Measurements from ENCODE around the gene STAG3. TPM values are rescaled to one million over a fixed set of nuclear protein-coding genes. Genes with fewer than 3 reads are reported as not detected.
"Not testable (repeated sequence)": the region's sequence is repeated elsewhere in the genome, so short reads cannot be mapped to it uniquely, and the experiment has no call there.

STAG3 gene
- total RNA-seq, 1 experiment from 2014 or later = 3.1 TPM

DNA sequence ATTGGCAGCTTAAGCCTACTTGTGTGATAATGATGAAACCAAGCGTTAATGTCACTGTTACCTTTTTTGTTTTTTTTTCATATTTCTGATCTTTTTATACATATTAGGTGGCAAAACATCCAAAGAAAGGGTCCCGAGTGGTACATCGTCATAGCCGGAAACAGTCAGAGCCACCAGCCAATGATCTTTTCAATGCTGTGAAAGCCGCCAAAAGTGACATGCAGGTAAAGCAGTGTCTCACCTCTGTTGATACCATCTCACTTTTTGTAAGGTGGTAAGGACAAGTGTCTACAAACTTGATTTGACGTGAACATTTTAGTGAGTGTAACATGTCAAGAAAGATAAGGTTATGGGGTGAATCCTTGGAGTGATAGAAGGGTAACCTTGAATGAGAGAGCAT, 4.9 kb downstream of the STAG3 start:
- not testable (repeated sequence) for H4K5ac ChIP-seq (ENCODE audit: insufficient read length, low read depth, low read length); H3K56ac ChIP-seq (ENCODE audit: insufficient read length, low read depth, low read length); H3K23me2 ChIP-seq (ENCODE audit: insufficient read length, low read depth, low read length, poor library complexity, severe bottlenecking); H4K91ac ChIP-seq (ENCODE audit: insufficient read length, low read depth, low read length); H3K18ac ChIP-seq (ENCODE audit: insufficient read length, low read depth, low read length); H3K14ac ChIP-seq (ENCODE audit: insufficient read depth, low read length); H2AFZ ChIP-seq (ENCODE audit: low read length); H2AK5ac ChIP-seq (ENCODE audit: insufficient read length, low read length); H2BK12ac ChIP-seq (ENCODE audit: insufficient read length, low read depth, low read length); H3K27me3 ChIP-seq (ENCODE audit: insufficient read depth, low read length); H3K27ac Mint-ChIP-seq; H3K36me3 Mint-ChIP-seq (ENCODE audit: insufficient read depth in 1 of 3, low read depth in 3 of 3); H3K4me2 ChIP-seq (ENCODE audit: insufficient read depth, insufficient read length, low read length); H2BK15ac ChIP-seq (ENCODE audit: low read depth, low read length); H3K4me3 Mint-ChIP-seq; H3K9me3 ChIP-seq (ENCODE audit: control insufficient read depth, low read depth, low read length); H4K20me1 ChIP-seq (ENCODE audit: control insufficient read depth, insufficient read depth, insufficient read length); H4K8ac ChIP-seq (replicated peaks; ENCODE audit: insufficient read length, low read depth, low read length); H3K27ac ChIP-seq (ENCODE audit: insufficient read length, low read depth, low read length); H2BK120ac ChIP-seq (ENCODE audit: low read depth, low read length, poor library complexity, severe bottlenecking); H3K23ac ChIP-seq (ENCODE audit: insufficient read length, low read depth, low read length); DNase-seq; H3K9me3 Mint-ChIP-seq; H3K79me1 ChIP-seq (ENCODE audit: insufficient read depth, low read depth, low read length, poor library complexity, severe bottlenecking); H3K4me1 ChIP-seq (ENCODE audit: insufficient read depth, low read length); H3K79me2 ChIP-seq (ENCODE audit: insufficient read depth, low read length); H2BK5ac ChIP-seq (ENCODE audit: insufficient read length, low read length); H3K4ac ChIP-seq (ENCODE audit: low read depth, low read length); H3T11ph ChIP-seq (ENCODE audit: low read length); H3K9ac ChIP-seq (ENCODE audit: extremely low read depth, insufficient read length, low read length)
- peak overlapping the region; percentile 26 for H2BK20ac ChIP-seq (ENCODE audit: low read depth, low read length, poor library complexity, severe bottlenecking)
- Mint-ChIP-seq H3K27me3 (ENCODE audit: low read depth) (peaks cover 33% of the 10 kb centered on the region), H3K4me1 (peaks cover 17% of the 10 kb centered on the region in 2 experiments)
- WGBS (ENCODE audit: extremely low coverage, insufficient read length, low lambda C conversion rate) = no CpG with 5 or more reads among the region's 6 CpGs

DNA sequence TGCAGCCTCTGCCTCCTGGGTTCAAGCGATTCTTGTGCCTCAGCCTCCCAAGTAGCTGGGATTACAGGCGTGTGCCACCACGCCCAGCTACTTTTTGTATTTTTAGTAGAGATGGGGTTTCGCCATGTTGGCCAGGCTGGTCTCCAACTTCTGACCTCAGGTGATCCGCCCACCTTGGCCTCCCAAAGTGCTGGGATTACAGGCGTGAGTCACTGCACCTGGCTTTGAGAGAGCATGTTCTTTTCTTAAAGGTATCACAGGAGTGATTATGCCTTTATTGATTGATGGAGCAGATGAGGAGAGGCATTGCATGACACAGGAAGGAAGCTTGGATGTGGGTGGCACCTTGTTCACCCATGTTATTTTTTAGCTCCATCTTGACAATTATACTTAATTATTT, 5.4 kb downstream of the STAG3 start:
- not testable (repeated sequence) for H3K4ac ChIP-seq (ENCODE audit: low read depth, low read length); H2AFZ ChIP-seq (ENCODE audit: low read length); H3K18ac ChIP-seq (ENCODE audit: insufficient read length, low read depth, low read length); H3K27me3 ChIP-seq (ENCODE audit: insufficient read depth, low read length); H2BK15ac ChIP-seq (ENCODE audit: low read depth, low read length); H3K4me1 ChIP-seq (ENCODE audit: insufficient read depth, low read length); H2AK5ac ChIP-seq (ENCODE audit: insufficient read length, low read length); H4K20me1 ChIP-seq (ENCODE audit: control insufficient read depth, insufficient read depth, insufficient read length); H3K23me2 ChIP-seq (ENCODE audit: insufficient read length, low read depth, low read length, poor library complexity, severe bottlenecking); DNase-seq; H2BK5ac ChIP-seq (ENCODE audit: insufficient read length, low read length); H2BK20ac ChIP-seq (ENCODE audit: low read depth, low read length, poor library complexity, severe bottlenecking); H3K9me3 ChIP-seq (ENCODE audit: control insufficient read depth, low read depth, low read length); H3K27ac Mint-ChIP-seq; H3K14ac ChIP-seq (ENCODE audit: insufficient read depth, low read length); H3K36me3 Mint-ChIP-seq (ENCODE audit: insufficient read depth in 1 of 3, low read depth in 3 of 3); H2BK12ac ChIP-seq (ENCODE audit: insufficient read length, low read depth, low read length); H3K79me2 ChIP-seq (ENCODE audit: insufficient read depth, low read length); H3K23ac ChIP-seq (ENCODE audit: insufficient read length, low read depth, low read length); H3K79me1 ChIP-seq (ENCODE audit: insufficient read depth, low read depth, low read length, poor library complexity, severe bottlenecking); H3K9ac ChIP-seq (ENCODE audit: extremely low read depth, insufficient read length, low read length); H3K4me3 Mint-ChIP-seq; H3T11ph ChIP-seq (ENCODE audit: low read length); H3K56ac ChIP-seq (ENCODE audit: insufficient read length, low read depth, low read length); H4K91ac ChIP-seq (ENCODE audit: insufficient read length, low read depth, low read length); H3K4me2 ChIP-seq (ENCODE audit: insufficient read depth, insufficient read length, low read length); H2BK120ac ChIP-seq (ENCODE audit: low read depth, low read length, poor library complexity, severe bottlenecking); H4K8ac ChIP-seq (replicated peaks; ENCODE audit: insufficient read length, low read depth, low read length); H3K27ac ChIP-seq (ENCODE audit: insufficient read length, low read depth, low read length); H4K5ac ChIP-seq (ENCODE audit: insufficient read length, low read depth, low read length); H3K9me3 Mint-ChIP-seq
- Mint-ChIP-seq H3K27me3 (ENCODE audit: low read depth) (peaks cover 29% of the 10 kb centered on the region), H3K4me1 (peaks cover 17% of the 10 kb centered on the region in 2 experiments)
- WGBS (ENCODE audit: extremely low coverage, insufficient read length, low lambda C conversion rate) = no CpG with 5 or more reads among the region's 6 CpGs

All from H9 (cell line).